Ishikawa (cell line): ENCODE measurements around the gene CFAP73.
A peak's percentile ranks its signal among the peaks of the same experiment; 100 is the strongest.

Experiments used
- CEBPB ChIP-seq: IDR thresholded peaks from 2 replicates; pipeline ENCODE4 v1.6.1; 2012
- CREB1 ChIP-seq: IDR thresholded peaks from 2 replicates; pipeline ENCODE4 v1.6.1; 2012; ENCODE audit warnings: low read depth
- EGR1 ChIP-seq: IDR thresholded peaks from 2 replicates; pipeline ENCODE4 v1.6.1; 2012
- EP300 ChIP-seq: IDR thresholded peaks from 2 replicates; pipeline ENCODE4 v1.6.1; 2012; ENCODE audit warnings: borderline replicate concordance
- FOXM1 ChIP-seq: IDR thresholded peaks from 2 replicates; pipeline ENCODE4 v1.6.1; 2012; ENCODE audit warnings: low read depth, borderline replicate concordance
- MAX ChIP-seq: IDR thresholded peaks from 2 replicates; pipeline ENCODE4 v1.6.1; 2012
- NFIC ChIP-seq: IDR thresholded peaks from 2 replicates; pipeline ENCODE4 v1.6.1; 2012
- RAD21 ChIP-seq: IDR thresholded peaks from 2 replicates; pipeline ENCODE4 v1.6.1; 2012; ENCODE audit warnings: low read depth
- TAF1 ChIP-seq: IDR thresholded peaks from 2 replicates; pipeline ENCODE4 v1.6.1; 2012; ENCODE audit warnings: low read depth, mild to moderate bottlenecking
- TCF12 ChIP-seq: IDR thresholded peaks from 2 replicates; pipeline ENCODE4 v1.6.1; 2012; ENCODE audit warnings: low read depth
- TEAD4 ChIP-seq: IDR thresholded peaks from 2 replicates; pipeline ENCODE4 v1.6.1; 2012
- USF1 ChIP-seq: IDR thresholded peaks from 2 replicates; pipeline ENCODE4 v1.6.1; 2012
- YY1 ChIP-seq: IDR thresholded peaks from 2 replicates; pipeline ENCODE4 v1.6.1; 2012; ENCODE audit warnings: low read depth
- ZBTB7A ChIP-seq: IDR thresholded peaks from 2 replicates; pipeline ENCODE4 v1.6.1; 2012; ENCODE audit warnings: low read depth
- TF ChIP-seq, protein P1 (sequence below): IDR thresholded peaks from 2 replicates; pipeline ENCODE4 v1.6.1; 2012; ENCODE audit warnings: low read depth, mild to moderate bottlenecking

Gene CFAP73

GRCh38 chr12:113184098-113184899, 34.8 kb downstream of the CFAP73 start:
- TF ChIP-seq NFIC (no peak), MAX (no peak), EGR1 (no peak), CEBPB (no peak), EP300 (no peak), USF1 (no peak), YY1 (no peak)

- peak; percentile 93; the same call in 1 of the 2 replicates for TF ChIP-seq MAX
- no peak; the same call in 1 of the 2 replicates for TF ChIP-seq USF1
Measured at GRCh38 chr12:113184900-113185179, 35.3 kb downstream of the CFAP73 start.

- TF ChIP-seq FOXM1 (no peak), USF1 (peak; percentile 99), CREB1 (no peak; the same call in 1 of the 2 replicates), TCF12 (no peak), MAX (peak; percentile 85), EGR1 (peak; percentile 30; the same call in 1 of the 2 replicates), ZBTB7A (peak; percentile 53; the same call in 1 of the 2 replicates), RAD21 (0 out of 2 replicates have a peak, but pooled peaks have one; percentile 2), TEAD4 (0 out of 2 replicates have a peak, but pooled peaks have one; percentile 10), CEBPB (no peak), NFIC (peak; percentile 50), TAF1 (peak; percentile 99), YY1 (peak; percentile 92), EP300 (0 out of 2 replicates have a peak, but pooled peaks have one; percentile 29)
- TF ChIP-seq, protein P1, sequence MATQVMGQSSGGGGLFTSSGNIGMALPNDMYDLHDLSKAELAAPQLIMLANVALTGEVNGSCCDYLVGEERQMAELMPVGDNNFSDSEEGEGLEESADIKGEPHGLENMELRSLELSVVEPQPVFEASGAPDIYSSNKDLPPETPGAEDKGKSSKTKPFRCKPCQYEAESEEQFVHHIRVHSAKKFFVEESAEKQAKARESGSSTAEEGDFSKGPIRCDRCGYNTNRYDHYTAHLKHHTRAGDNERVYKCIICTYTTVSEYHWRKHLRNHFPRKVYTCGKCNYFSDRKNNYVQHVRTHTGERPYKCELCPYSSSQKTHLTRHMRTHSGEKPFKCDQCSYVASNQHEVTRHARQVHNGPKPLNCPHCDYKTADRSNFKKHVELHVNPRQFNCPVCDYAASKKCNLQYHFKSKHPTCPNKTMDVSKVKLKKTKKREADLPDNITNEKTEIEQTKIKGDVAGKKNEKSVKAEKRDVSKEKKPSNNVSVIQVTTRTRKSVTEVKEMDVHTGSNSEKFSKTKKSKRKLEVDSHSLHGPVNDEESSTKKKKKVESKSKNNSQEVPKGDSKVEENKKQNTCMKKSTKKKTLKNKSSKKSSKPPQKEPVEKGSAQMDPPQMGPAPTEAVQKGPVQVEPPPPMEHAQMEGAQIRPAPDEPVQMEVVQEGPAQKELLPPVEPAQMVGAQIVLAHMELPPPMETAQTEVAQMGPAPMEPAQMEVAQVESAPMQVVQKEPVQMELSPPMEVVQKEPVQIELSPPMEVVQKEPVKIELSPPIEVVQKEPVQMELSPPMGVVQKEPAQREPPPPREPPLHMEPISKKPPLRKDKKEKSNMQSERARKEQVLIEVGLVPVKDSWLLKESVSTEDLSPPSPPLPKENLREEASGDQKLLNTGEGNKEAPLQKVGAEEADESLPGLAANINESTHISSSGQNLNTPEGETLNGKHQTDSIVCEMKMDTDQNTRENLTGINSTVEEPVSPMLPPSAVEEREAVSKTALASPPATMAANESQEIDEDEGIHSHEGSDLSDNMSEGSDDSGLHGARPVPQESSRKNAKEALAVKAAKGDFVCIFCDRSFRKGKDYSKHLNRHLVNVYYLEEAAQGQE = no peak
Measured at GRCh38 chr12:113185180-113186032, 35.9 kb downstream of the CFAP73 start, which contains the start of the genes DDX54 and RITA1. TSS of gene DDX54 (minus strand) at chr12:113185478. CDS start at chr12:113185451, 27 bp downstream. TSS of gene RITA1 (plus strand) at chr12:113185721. CDS start at chr12:113186747, 1,026 bp downstream.

GRCh38 chr12:113186033-113186365, 36.5 kb downstream of the CFAP73 start:
- TF ChIP-seq ZBTB7A (no peak), CREB1 (no peak), USF1 (peak; percentile 59), NFIC (no peak), MAX (peak; percentile 46; the same call in 1 of the 2 replicates), RAD21 (no peak)
- TF ChIP-seq, protein P1 = no peak
